ENCODE measurements around the gene LRCOL1.

The LRCOL1 gene

DNA sequence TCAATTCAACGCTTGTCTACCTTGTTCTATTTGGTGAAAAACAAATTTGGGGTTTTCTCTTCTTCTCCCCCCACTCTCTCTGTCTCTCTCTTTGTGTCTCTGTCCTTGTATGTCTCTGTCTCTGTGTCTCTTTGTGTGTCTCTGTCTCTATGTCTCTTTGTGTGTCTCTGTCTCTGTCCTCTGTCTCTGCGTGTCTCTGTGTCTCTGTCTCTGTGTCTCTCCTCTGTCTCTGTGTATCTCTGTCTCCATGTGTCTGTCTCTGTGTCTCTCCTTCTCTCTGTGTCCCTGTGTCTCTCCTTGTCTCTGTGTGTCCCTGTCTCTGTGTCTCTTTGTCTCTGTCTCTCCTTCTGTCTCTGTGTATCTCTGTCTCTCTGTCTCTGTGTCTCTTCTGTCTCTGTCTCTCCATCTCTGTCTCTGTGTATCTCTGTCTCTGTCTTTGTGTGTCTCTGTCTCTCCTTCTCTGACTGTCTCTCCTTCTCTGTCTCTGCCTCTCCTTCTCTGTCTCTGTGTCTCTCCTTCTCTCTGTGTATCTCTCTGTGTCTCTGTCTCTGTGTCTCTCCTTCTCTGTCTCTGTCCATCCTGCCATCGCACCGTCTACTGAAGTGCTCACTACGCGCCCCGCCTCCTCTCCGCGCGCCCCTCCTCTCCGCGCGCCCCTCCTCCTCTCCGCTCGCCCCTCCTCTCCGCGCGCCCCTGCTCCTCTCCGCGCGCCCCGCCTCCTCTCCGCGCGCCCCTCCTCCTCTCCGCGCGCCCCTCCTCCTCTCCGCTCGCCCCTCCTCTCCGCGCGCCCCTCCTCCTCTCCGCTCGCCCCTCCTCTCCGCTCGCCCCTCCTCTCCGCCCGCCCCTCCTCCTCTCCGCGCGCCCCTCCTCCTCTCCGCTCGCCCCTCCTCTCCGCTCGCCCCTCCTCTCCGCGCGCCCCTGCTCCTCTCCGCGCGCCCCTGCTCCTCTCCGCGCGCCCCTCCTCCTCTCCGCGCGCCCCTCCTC, 12.8 kb downstream of the LRCOL1 start:
- peak overlapping the region; percentile 29; the same call in 1 of the 2 replicates for H3K9ac ChIP-seq (ENCODE audit: low read length)
- H3K27me3 ChIP-seq (ENCODE audit: low read length) = 0 out of 2 replicates have a peak, but pooled peaks cover 3% of the 10 kb centered on the region
- H3F3A ChIP-seq (ENCODE audit: insufficient read depth) = peaks cover 14% of the 10 kb centered on the region
- H3K4me2 ChIP-seq (ENCODE audit: low read depth, low read length, poor library complexity, severe bottlenecking) = peak overlapping the region; percentile 76
- no peaks in the 10 kb centered on the region for H3K36me3 ChIP-seq (ENCODE audit: low read length)
- no peak overlapping the region for H2AFZ ChIP-seq (ENCODE audit: low read depth, low read length, severe bottlenecking)
- H4K20me1 ChIP-seq (ENCODE audit: low read depth, low read length) = no peaks in the 10 kb centered on the region; the same call in 1 of the 2 replicates
- TF ChIP-seq, protein P1, sequence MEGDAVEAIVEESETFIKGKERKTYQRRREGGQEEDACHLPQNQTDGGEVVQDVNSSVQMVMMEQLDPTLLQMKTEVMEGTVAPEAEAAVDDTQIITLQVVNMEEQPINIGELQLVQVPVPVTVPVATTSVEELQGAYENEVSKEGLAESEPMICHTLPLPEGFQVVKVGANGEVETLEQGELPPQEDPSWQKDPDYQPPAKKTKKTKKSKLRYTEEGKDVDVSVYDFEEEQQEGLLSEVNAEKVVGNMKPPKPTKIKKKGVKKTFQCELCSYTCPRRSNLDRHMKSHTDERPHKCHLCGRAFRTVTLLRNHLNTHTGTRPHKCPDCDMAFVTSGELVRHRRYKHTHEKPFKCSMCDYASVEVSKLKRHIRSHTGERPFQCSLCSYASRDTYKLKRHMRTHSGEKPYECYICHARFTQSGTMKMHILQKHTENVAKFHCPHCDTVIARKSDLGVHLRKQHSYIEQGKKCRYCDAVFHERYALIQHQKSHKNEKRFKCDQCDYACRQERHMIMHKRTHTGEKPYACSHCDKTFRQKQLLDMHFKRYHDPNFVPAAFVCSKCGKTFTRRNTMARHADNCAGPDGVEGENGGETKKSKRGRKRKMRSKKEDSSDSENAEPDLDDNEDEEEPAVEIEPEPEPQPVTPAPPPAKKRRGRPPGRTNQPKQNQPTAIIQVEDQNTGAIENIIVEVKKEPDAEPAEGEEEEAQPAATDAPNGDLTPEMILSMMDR (IDR thresholded peaks at IDR 0.05; ENCODE audit: insufficient read depth, low read length, poor library complexity, severe bottlenecking) = no peak
- no peak for TF ChIP-seq EZH2phosphoT487 (conservative IDR thresholded peaks at IDR 0.05; ENCODE audit: low read length)
- H3K9me3 ChIP-seq (ENCODE audit: insufficient read depth, low read length) = no peaks in the 10 kb centered on the region
- no peak overlapping the region for H3K27ac ChIP-seq (ENCODE audit: low read depth, low read length)
- no peaks in the 10 kb centered on the region for H3K9me2 ChIP-seq (replicated peaks; ENCODE audit: insufficient read depth, low read length)
- no peaks in the 10 kb centered on the region for H3K79me2 ChIP-seq (ENCODE audit: insufficient read depth, low read length)
- H3K4me3 ChIP-seq (ENCODE audit: insufficient read depth, low read length, poor library complexity, severe bottlenecking) = peak overlapping the region; percentile 58

DNA sequence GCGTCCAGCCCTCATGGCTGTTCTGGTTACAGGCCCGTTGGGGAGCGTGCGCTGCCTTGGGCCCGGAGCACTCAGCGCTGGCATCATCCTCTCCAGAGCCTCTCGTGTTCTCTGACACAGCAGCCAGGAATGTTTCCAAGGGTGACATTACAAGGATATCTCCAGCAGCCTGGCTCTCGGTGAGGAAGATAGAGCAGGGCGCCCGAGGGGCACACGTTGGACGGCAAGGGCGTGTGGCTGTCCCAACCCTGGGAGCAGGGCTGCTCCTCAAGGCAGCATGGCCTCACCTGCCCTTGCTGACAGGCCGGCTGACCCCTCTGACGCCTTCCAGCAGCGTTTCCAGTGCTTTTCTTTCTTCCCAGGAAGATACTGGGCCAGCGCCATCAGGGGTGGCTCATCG, 14.4 kb downstream of the LRCOL1 start:
- no peaks in the 10 kb centered on the region for H3K9me2 ChIP-seq (replicated peaks; ENCODE audit: insufficient read depth, low read length)
- H3K4me2 ChIP-seq (ENCODE audit: low read depth, low read length, poor library complexity, severe bottlenecking) = no peak overlapping the region
- no peaks in the 10 kb centered on the region for H3K9me3 ChIP-seq (ENCODE audit: insufficient read depth, low read length)
- no peaks in the 10 kb centered on the region for H3K36me3 ChIP-seq (ENCODE audit: low read length)
- H3F3A ChIP-seq (ENCODE audit: insufficient read depth) = peaks cover 14% of the 10 kb centered on the region
- 0 out of 2 replicates have a peak, but pooled peaks cover 3% of the 10 kb centered on the region for H3K27me3 ChIP-seq (ENCODE audit: low read length)
- H3K9ac ChIP-seq (ENCODE audit: low read length) = no peak overlapping the region
- H2AFZ ChIP-seq (ENCODE audit: low read depth, low read length, severe bottlenecking) = no peak overlapping the region
- H3K79me2 ChIP-seq (ENCODE audit: insufficient read depth, low read length) = no peaks in the 10 kb centered on the region
- H4K20me1 ChIP-seq (ENCODE audit: low read depth, low read length) = no peaks in the 10 kb centered on the region
- H3K4me3 ChIP-seq (ENCODE audit: insufficient read depth, low read length, poor library complexity, severe bottlenecking) = no peak overlapping the region
- TF ChIP-seq, protein P1 (IDR thresholded peaks at IDR 0.05; ENCODE audit: insufficient read depth, low read length, poor library complexity, severe bottlenecking) = no peak
- no peak for TF ChIP-seq EZH2phosphoT487 (conservative IDR thresholded peaks at IDR 0.05; ENCODE audit: low read length)
- H3K27ac ChIP-seq (ENCODE audit: low read depth, low read length) = no peak overlapping the region

DNA sequence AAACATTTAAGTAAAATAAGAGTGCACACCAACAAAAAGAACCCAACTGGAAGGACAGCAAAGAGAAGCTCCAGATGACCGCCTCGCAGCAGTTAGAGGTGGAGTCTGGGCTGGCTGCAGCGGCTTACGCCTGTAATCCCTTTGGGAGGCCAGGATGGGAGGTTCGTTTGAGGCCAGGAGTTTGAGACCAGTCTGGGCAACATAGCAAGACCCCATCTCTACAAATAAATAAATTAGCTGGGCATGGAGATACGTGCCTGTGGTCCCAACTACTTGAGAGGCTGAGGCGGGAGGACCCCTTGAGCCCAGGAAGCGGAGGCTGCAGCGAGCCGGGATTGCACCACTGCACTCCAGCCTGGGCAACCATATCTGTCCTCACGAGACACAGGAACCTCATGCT, 15.2 kb downstream of the LRCOL1 start:
- no peaks in the 10 kb centered on the region for H4K20me1 ChIP-seq (ENCODE audit: low read depth, low read length)
- no peaks in the 10 kb centered on the region for H3K79me2 ChIP-seq (ENCODE audit: insufficient read depth, low read length)
- H3K36me3 ChIP-seq (ENCODE audit: low read length) = no peaks in the 10 kb centered on the region
- no peak overlapping the region for H3K4me3 ChIP-seq (ENCODE audit: insufficient read depth, low read length, poor library complexity, severe bottlenecking)
- H3K9me3 ChIP-seq (ENCODE audit: insufficient read depth, low read length) = no peaks in the 10 kb centered on the region
- no peak overlapping the region for H3K4me2 ChIP-seq (ENCODE audit: low read depth, low read length, poor library complexity, severe bottlenecking)
- TF ChIP-seq, protein P1 (IDR thresholded peaks at IDR 0.05; ENCODE audit: insufficient read depth, low read length, poor library complexity, severe bottlenecking) = no peak
- TF ChIP-seq EZH2phosphoT487 (conservative IDR thresholded peaks at IDR 0.05; ENCODE audit: low read length) = no peak
- no peak overlapping the region for H3K9ac ChIP-seq (ENCODE audit: low read length)
- H3F3A ChIP-seq (ENCODE audit: insufficient read depth) = peaks cover 14% of the 10 kb centered on the region
- H3K9me2 ChIP-seq (replicated peaks; ENCODE audit: insufficient read depth, low read length) = no peaks in the 10 kb centered on the region
- no peak overlapping the region for H3K27ac ChIP-seq (ENCODE audit: low read depth, low read length)
- H3K27me3 ChIP-seq (ENCODE audit: low read length) = 0 out of 2 replicates have a peak, but pooled peaks cover 3% of the 10 kb centered on the region
- H2AFZ ChIP-seq (ENCODE audit: low read depth, low read length, severe bottlenecking) = no peak overlapping the region
